Tibial artery (tissue), 4 donors: ENCODE results near the gene CHST9.

Experiments used
- DNase-seq, 2 donors: peaks; one replicate each; pipeline ENCODE4 v3.0.0-alpha.2; 2019
- H3K27ac ChIP-seq, 2 donors: fragments of 200-600 bp; sonication (generic) in 1 of 2; 1 replicate in 1 of 2; 2 replicates in 1 of 2; pipeline ENCODE4 v1.5.1; 2018 to 2019; ENCODE audit warnings: mild to moderate bottlenecking in 1 of 2
- H3K27me3 ChIP-seq, 2 donors: fragments of 200-600 bp; sonication (generic) in 1 of 2; one replicate each; pipeline versions ENCODE4 v1.5.1 to v1.6.0; 2016 to 2019
- H3K36me3 ChIP-seq, 3 donors: fragments of 200-600 bp; sonication (generic) in 2 of 3; one replicate each; pipeline ENCODE4 v1.5.1; 2016 to 2019; ENCODE audit warnings: mild to moderate bottlenecking in 2 of 3
- H3K4me1 ChIP-seq, 4 donors: fragments of 200-600 bp; sonication (generic) in 2 of 4; 1 replicate in 3 of 4; 2 replicates in 1 of 4; pipeline ENCODE4 v1.5.1; 2016 to 2019
- H3K4me3 ChIP-seq, 2 donors: fragments of 200-600 bp; sonication (generic) in 1 of 2; 1 replicate in 1 of 2; 2 replicates in 1 of 2; pipeline ENCODE4 v1.5.1; 2018 to 2019; ENCODE audit warnings: mild to moderate bottlenecking in 2 of 2
- H3K9me3 ChIP-seq, 3 donors: fragments of 200-600 bp; sonication (generic) in 1 of 3; one replicate each; pipeline ENCODE4 v1.5.1; 2016 to 2019
- intact Hi-C: fragments of 100-400 bp; cut with DNase I; formaldehyde crosslinking; loops from one replicate; pipeline ENCODE4 v1.15.0; 2023; ENCODE audit warnings: low total_unique reads
- TF ChIP-seq, protein P1 (sequence below), 2 experiments: fragments of 200-600 bp in 1 of 2; fragments of 450-650 bp in 1 of 2; IDR thresholded peaks; one replicate each; pipeline ENCODE4 v1.5.1; 2017 to 2019; ENCODE audit warnings: antibody characterized with exemption in 2 of 2, mild to moderate bottlenecking in 1 of 2, moderate library complexity in 1 of 2

The CHST9 gene

DNA sequence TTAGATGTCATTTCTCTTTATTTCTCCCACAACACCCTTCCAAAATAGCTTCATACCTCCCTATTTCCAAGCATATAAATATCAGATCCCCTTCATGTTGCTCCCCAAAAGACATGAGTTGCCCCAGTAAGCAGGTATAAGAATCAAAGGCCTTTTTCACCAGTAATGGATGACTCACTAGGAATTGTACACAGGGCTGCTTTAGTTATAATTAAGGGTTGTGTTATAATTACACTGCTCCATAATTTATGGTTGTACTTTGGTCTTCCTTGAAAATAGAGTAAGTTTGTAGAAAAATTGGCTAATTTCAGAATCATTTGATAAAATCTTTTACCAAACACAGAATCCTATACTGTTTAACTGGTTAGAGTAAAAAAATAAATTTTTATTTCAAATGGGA lies 310.8 kb downstream of the CHST9 start:
- TF ChIP-seq, protein P1, sequence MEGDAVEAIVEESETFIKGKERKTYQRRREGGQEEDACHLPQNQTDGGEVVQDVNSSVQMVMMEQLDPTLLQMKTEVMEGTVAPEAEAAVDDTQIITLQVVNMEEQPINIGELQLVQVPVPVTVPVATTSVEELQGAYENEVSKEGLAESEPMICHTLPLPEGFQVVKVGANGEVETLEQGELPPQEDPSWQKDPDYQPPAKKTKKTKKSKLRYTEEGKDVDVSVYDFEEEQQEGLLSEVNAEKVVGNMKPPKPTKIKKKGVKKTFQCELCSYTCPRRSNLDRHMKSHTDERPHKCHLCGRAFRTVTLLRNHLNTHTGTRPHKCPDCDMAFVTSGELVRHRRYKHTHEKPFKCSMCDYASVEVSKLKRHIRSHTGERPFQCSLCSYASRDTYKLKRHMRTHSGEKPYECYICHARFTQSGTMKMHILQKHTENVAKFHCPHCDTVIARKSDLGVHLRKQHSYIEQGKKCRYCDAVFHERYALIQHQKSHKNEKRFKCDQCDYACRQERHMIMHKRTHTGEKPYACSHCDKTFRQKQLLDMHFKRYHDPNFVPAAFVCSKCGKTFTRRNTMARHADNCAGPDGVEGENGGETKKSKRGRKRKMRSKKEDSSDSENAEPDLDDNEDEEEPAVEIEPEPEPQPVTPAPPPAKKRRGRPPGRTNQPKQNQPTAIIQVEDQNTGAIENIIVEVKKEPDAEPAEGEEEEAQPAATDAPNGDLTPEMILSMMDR (IDR thresholded peaks at IDR 0.05) = no peak
- no peak overlapping the region for H3K4me3 ChIP-seq
- no peak for DNase-seq
- intact Hi-C loops = no loop called here
- H3K36me3 ChIP-seq = no peaks in the 10 kb centered on the region
- no peak overlapping the region for H3K27ac ChIP-seq
- no peaks in the 10 kb centered on the region for H3K9me3 ChIP-seq
- no peaks in the 10 kb centered on the region for H3K4me1 ChIP-seq
- no peaks in the 10 kb centered on the region for H3K27me3 ChIP-seq

DNA sequence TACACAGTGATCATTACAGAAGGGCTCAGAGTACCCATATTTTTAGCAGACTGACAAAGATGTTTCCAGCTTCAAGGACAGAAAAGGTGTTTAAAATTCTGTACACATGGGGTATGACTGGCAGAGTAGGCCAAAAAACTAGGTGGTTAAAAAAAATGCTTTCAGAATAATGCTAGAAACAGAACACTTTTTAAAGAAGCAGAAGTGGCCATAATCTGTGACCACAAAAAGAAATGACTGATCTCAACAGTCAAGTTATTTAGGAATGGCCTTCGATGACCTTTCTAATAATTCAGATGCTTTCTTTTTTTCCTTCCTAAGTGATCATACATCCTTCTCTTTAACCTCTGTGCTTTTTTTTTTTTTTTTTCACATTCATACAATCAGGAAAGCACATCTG lies 315.5 kb downstream of the CHST9 start:
- Histone ChIP-seq H3K4me1 (peaks cover 0 to 7% (median 3%) of the 10 kb centered on the region in 4 donors), H3K27ac (no peak overlapping the region), H3K36me3 (no peaks in the 10 kb centered on the region), H3K9me3 (no peaks in the 10 kb centered on the region), H3K27me3 (peaks cover 0 to 5% of the 10 kb centered on the region in 2 donors), H3K4me3 (no peak overlapping the region)
- intact Hi-C loops = no loop called here
- TF ChIP-seq, protein P1 (IDR thresholded peaks at IDR 0.05) = no peak
- no peak for DNase-seq

DNA sequence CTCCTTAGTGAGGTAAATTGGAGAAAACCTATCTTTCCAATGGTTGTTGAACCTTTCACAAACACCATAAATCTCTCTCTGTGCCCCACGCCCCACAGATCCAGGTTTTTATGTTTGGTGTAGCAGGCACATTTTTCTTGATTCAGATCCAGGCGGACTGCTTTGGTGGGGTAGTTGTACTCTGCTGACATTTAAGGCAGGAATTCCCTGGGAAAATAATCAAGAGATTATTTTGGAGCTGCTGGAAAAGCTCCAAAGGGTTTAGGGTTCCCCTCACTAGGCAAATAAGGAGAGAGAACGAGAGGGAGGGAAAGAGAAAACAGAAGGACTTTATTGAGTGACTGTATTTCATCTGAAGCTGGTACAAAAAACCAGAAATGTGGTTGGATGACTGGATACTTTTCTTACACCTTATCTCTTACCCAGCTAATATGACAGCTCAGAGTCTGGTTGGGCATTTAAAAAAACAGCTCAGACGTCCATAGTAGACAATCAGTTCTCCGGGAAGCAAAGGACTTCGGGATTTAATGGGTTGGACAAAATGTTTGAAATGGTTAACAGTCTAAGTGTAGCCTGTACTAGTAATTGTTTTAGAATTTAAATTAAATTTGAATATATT lies 316.0 kb downstream of the CHST9 start:
- intact Hi-C loops = no loop called here
- Histone ChIP-seq H3K27ac (no peak overlapping the region), H3K4me3 (no peak overlapping the region), H3K9me3 (no peaks in the 10 kb centered on the region), H3K36me3 (no peaks in the 10 kb centered on the region), H3K27me3 (peaks cover 0 to 5% of the 10 kb centered on the region in 2 donors), H3K4me1 (peaks cover 0 to 7% (median 3%) of the 10 kb centered on the region in 4 donors)
- DNase-seq = no peak
- TF ChIP-seq, protein P1 (IDR thresholded peaks at IDR 0.05) = no peak

DNA sequence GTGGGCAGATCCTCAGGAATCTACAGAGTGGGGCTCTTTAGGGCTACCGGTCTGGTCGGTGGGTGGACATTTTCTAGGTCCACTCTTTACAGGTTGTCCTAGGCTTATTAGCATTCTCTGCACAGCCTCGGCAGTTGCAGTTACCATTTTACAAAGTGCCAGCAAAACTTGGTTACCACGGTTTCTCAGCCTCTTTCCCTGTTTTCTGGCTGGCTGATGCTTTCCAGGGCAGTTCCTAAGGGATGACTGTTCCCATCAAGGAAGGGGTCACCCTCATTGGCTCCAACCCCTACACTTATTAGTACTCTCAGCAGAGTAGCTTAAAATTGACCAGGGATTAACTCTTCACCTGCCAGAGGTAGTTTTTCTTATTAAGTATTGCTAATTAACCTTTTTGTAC lies 317.6 kb downstream of the CHST9 start:
- no peaks in the 10 kb centered on the region for H3K36me3 ChIP-seq
- H3K27ac ChIP-seq = no peak overlapping the region
- TF ChIP-seq, protein P1 (IDR thresholded peaks at IDR 0.05) = no peak
- peaks cover 0 to 13% (median 5%) of the 10 kb centered on the region in 4 donors for H3K4me1 ChIP-seq
- no peak overlapping the region for H3K4me3 ChIP-seq
- H3K27me3 ChIP-seq = peaks cover 0 to 16% of the 10 kb centered on the region in 2 donors
- H3K9me3 ChIP-seq = no peaks in the 10 kb centered on the region
- no peak for DNase-seq
- intact Hi-C loops = no loop called here

DNA sequence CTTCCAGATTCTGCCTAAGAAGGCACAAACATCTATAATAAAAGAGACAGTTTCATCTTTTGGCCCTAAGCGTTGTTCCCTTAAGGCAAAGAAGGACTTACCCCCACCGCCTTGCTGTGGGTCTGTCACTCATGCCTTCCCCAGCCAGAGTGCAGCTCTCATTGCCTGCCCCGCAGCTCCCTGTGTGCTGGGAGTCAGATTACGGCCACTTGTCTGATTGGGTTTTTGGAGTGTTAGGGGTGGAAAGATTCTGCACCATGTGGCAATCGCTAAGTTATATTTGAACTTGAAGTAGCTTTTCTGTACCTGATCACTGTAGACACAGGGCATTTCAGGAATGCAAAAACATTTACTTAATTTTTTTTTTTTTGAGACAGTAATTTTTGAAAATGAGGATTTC lies 319.6 kb downstream of the CHST9 start, which contains the start of gene AQP4:
Gene AQP4, minus strand, starts transcription at position 151 of the 400 bp plus-strand sequence. Its CDS starts 18 bp downstream, at position 133.
- TF ChIP-seq, protein P1 (IDR thresholded peaks at IDR 0.05) = no peak
- no peak for DNase-seq
- Histone ChIP-seq H3K27ac (no peak within 1 kb of the TSS), H3K9me3 (no peaks in the 10 kb centered on the region), H3K36me3 (no peaks in the 10 kb centered on the region), H3K4me3 (no peak within 1 kb of the TSS), H3K4me1 (peaks cover 0 to 13% (median 5%) of the 10 kb centered on the region in 4 donors), H3K27me3 (peaks cover 0 to 19% of the 10 kb centered on the region in 2 donors)
- intact Hi-C loops = no loop called here
